H9 (cell line): ENCODE results near the gene DEPDC5. TPM values are rescaled to one million over a fixed set of nuclear protein-coding genes. Genes with fewer than 3 reads are reported as not detected.

Experiments used
- DNase-seq: peaks from one replicate; pipeline ENCODE4 v3.0.0-alpha.2; 2017
- H2AFZ ChIP-seq: one replicate; pipeline ENCODE4 v1.6.1; 2013; ENCODE audit warnings: mild to moderate bottlenecking, low read length, control low read depth, moderate library complexity
- H2AK5ac ChIP-seq: 2 replicates; pipeline ENCODE4 v1.6.1; 2013; ENCODE audit warnings: low read length, control low read depth, mixed read lengths; ENCODE audit not compliant: insufficient read length
- H2BK120ac ChIP-seq: one replicate; pipeline ENCODE4 v1.6.1; 2013; ENCODE audit warnings: low read depth, mild to moderate bottlenecking, low read length, control low read depth, inconsistent platforms; ENCODE audit not compliant: poor library complexity, severe bottlenecking
- H2BK12ac ChIP-seq: 2 replicates; pipeline ENCODE4 v1.6.1; 2013; ENCODE audit warnings: low read length, control low read depth, mixed read lengths, low read depth; ENCODE audit not compliant: insufficient read length
- H2BK15ac ChIP-seq: 2 replicates; pipeline ENCODE4 v1.6.1; 2013; ENCODE audit warnings: low read depth, low read length, control low read depth
- H2BK20ac ChIP-seq: one replicate; pipeline ENCODE4 v1.6.1; 2013; ENCODE audit warnings: low read depth, mild to moderate bottlenecking, low read length, control low read depth, inconsistent platforms; ENCODE audit not compliant: poor library complexity, severe bottlenecking
- H2BK5ac ChIP-seq: 2 replicates; pipeline ENCODE4 v1.6.1; 2013; ENCODE audit warnings: low read length, control low read depth, mixed read lengths; ENCODE audit not compliant: insufficient read length
- H3K14ac ChIP-seq: 2 replicates; pipeline ENCODE4 v1.6.1; 2013; ENCODE audit warnings: low read length, control low read depth; ENCODE audit not compliant: insufficient read depth
- H3K18ac ChIP-seq: 2 replicates; pipeline ENCODE4 v1.6.1; 2013; ENCODE audit warnings: low read depth, mild to moderate bottlenecking, mixed read lengths, low read length, control low read depth; ENCODE audit not compliant: insufficient read length
- H3K23ac ChIP-seq: 2 replicates; pipeline ENCODE4 v1.6.1; 2013; ENCODE audit warnings: low read length, control low read depth, mixed read lengths, low read depth; ENCODE audit not compliant: insufficient read length
- H3K23me2 ChIP-seq: 2 replicates; pipeline ENCODE4 v1.6.1; 2013; ENCODE audit warnings: low read depth, mild to moderate bottlenecking, mixed read lengths, low read length, control low read depth; ENCODE audit not compliant: insufficient read length, poor library complexity, severe bottlenecking
- H3K27ac ChIP-seq: 2 replicates; pipeline ENCODE4 v1.5.1; 2013; ENCODE audit warnings: low read length, control low read depth, mixed read lengths, low read depth; ENCODE audit not compliant: insufficient read length
- H3K27me3 ChIP-seq: 2 replicates; pipeline ENCODE4 v1.6.1; 2013; ENCODE audit warnings: low read length, control low read depth, inconsistent platforms; ENCODE audit not compliant: insufficient read depth
- H3K4ac ChIP-seq: 2 replicates; pipeline ENCODE4 v1.6.1; 2013; ENCODE audit warnings: low read depth, mild to moderate bottlenecking, control low read depth, inconsistent platforms, low read length, moderate library complexity
- H3K4me1 ChIP-seq: 2 replicates; pipeline ENCODE4 v1.6.1; 2013; ENCODE audit warnings: low read length, control low read depth, inconsistent platforms; ENCODE audit not compliant: insufficient read depth
- H3K4me2 ChIP-seq: 2 replicates; pipeline ENCODE4 v1.6.1; 2013; ENCODE audit warnings: low read length, control low read depth, mixed read lengths; ENCODE audit not compliant: insufficient read length, insufficient read depth
- H3K56ac ChIP-seq: 2 replicates; pipeline ENCODE4 v1.6.1; 2013; ENCODE audit warnings: low read depth, mild to moderate bottlenecking, mixed read lengths, low read length, control low read depth; ENCODE audit not compliant: insufficient read length
- H3K79me1 ChIP-seq: 2 replicates; pipeline ENCODE4 v1.6.1; 2013; ENCODE audit warnings: low read depth, mild to moderate bottlenecking, moderate library complexity, low read length, control low read depth, inconsistent platforms; ENCODE audit not compliant: insufficient read depth, poor library complexity, severe bottlenecking
- H3K79me2 ChIP-seq: 2 replicates; pipeline ENCODE4 v1.6.1; 2013; ENCODE audit warnings: low read length, control low read depth, inconsistent platforms; ENCODE audit not compliant: insufficient read depth
- H3K9ac ChIP-seq: 2 replicates; pipeline ENCODE4 v1.6.1; 2013; ENCODE audit warnings: low read length, control low read depth, mixed read lengths; ENCODE audit not compliant: insufficient read length; ENCODE audit errors: extremely low read depth
- H3K9me3 ChIP-seq: one replicate; pipeline ENCODE4 v1.6.1; 2013; ENCODE audit warnings: low read depth, low read length, inconsistent platforms; ENCODE audit not compliant: control insufficient read depth
- H3T11ph ChIP-seq: one replicate; pipeline ENCODE4 v1.6.1; 2013; ENCODE audit warnings: mild to moderate bottlenecking, low read length, control low read depth, inconsistent platforms
- H4K20me1 ChIP-seq: one replicate; pipeline ENCODE4 v1.6.1; 2013; ENCODE audit not compliant: control insufficient read depth, insufficient read length, insufficient read depth
- H4K5ac ChIP-seq: 2 replicates; pipeline ENCODE4 v1.6.1; 2013; ENCODE audit warnings: low read depth, mild to moderate bottlenecking, mixed read lengths, low read length, control low read depth; ENCODE audit not compliant: insufficient read length
- H4K8ac ChIP-seq: replicated peaks from 2 replicates; pipeline ENCODE4 v1.6.1; 2013; ENCODE audit warnings: low read length, control low read depth, mixed read lengths, low read depth; ENCODE audit not compliant: insufficient read length
- H4K91ac ChIP-seq: 2 replicates; pipeline ENCODE4 v1.6.1; 2013; ENCODE audit warnings: low read depth, mild to moderate bottlenecking, moderate library complexity, mixed read lengths, low read length, control low read depth; ENCODE audit not compliant: insufficient read length
- H3K27ac Mint-ChIP-seq, 3 experiments: 2 replicates in 2 of 3; 3 replicates in 1 of 3; pipeline ENCODE4 v1.8.0; 2020 to 2021; ENCODE audit warnings: mixed read lengths in 3 of 3, mild to moderate bottlenecking in 1 of 3, moderate library complexity in 1 of 3
- H3K27me3 Mint-ChIP-seq: 2 replicates; pipeline ENCODE4 v1.8.0; 2021; ENCODE audit warnings: low read depth, mild to moderate bottlenecking, moderate library complexity, mixed read lengths
- H3K36me3 Mint-ChIP-seq, 3 experiments: 2 replicates in 2 of 3; 3 replicates in 1 of 3; pipeline ENCODE4 v1.8.0; 2020 to 2021; ENCODE audit warnings: low read depth in 3 of 3, mixed read lengths in 3 of 3; ENCODE audit not compliant: insufficient read depth in 1 of 3
- H3K4me1 Mint-ChIP-seq, 2 experiments: 2 replicates each; pipeline ENCODE4 v1.8.0; 2020; ENCODE audit warnings: mixed read lengths in 2 of 2
- H3K4me3 Mint-ChIP-seq, 2 experiments: 2 replicates in 1 of 2; 3 replicates in 1 of 2; pipeline ENCODE4 v1.8.0; 2020 to 2021; ENCODE audit warnings: mild to moderate bottlenecking in 2 of 2, mixed read lengths in 2 of 2, moderate library complexity in 1 of 2
- H3K9me3 Mint-ChIP-seq, 2 experiments: 2 replicates in 1 of 2; 3 replicates in 1 of 2; pipeline ENCODE4 v1.8.0; 2020; ENCODE audit warnings: mild to moderate bottlenecking in 2 of 2, mixed read lengths in 2 of 2, moderate library complexity in 1 of 2
- WGBS: extraction: QIAGEN DNeasy Blood & Tissue Kit; methylation state at CpG from one replicate; pipeline ENCODE4 v1.1.7; 2013; ENCODE audit warnings: missing lambda C conversion rate, low lambda C conversion rate, mixed read lengths; ENCODE audit not compliant: insufficient read length; ENCODE audit errors: extremely low coverage; 5-methylcytosine and 5-hydroxymethylcytosine counted together
- total RNA-seq: library from RNA; stranded (reverse); gene quantifications from 2 replicates; pipeline ENCODE4 v1.2.1, GENCODE V29; 2021
- TF ChIP-seq, protein P1 (sequence below): fragments of 200-600 bp; sonication (generic); conservative IDR thresholded peaks from 3 replicates; pipeline ENCODE4 v1.8.0; 2021; ENCODE audit warnings: antibody characterized with exemption, mild to moderate bottlenecking

DEPDC5 gene
- total RNA-seq, 1 experiment from 2014 or later: 29.2 TPM

DNA sequence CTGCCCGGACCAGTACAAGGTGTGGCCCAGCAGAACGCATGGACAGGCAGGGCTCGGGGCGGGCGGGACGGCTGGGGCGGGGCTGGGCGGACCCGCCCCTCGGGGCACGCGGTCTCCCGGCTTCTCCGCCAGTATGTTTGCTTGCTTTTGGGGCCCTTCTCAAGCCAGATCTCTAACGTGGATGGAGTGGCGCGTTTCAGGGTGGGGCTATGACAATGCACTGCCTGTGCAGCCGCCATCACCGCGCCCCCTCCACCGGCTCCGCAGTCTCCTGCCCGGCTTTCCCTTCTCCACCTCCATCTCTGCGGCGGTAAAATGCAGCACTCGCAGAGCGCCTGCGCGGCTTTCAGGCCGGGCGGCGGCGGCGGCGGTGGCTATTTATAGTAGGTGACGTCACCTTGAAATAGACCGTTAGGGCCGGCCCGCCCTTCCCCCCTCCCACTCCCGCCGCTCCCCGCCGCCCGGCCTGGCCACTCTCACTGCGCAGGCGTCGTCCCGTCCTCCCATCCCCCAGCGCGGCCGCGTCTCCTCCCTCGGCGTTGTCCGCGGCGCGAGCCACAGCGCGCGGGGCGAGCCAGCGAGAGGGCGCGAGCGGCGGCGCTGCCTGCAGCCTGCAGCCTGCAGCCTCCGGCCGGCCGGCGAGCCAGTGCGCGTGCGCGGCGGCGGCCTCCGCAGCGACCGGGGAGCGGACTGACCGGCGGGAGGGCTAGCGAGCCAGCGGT, 190.3 kb downstream of the DEPDC5 start, which contains the start of gene YWHAH:
Gene YWHAH, plus strand, starts transcription at position 558 of the 722 bp plus-strand sequence. CDS start 199 bp downstream, outside the sequence.
- DNase-seq: peak; percentile 94
- Histone ChIP-seq H3K79me1 (peaks cover 3% of the 10 kb centered on the region), H3K4ac (peak within 1 kb of the TSS; percentile 57; the same call in 1 of the 2 replicates), H3K79me2 (peaks cover 32% of the 10 kb centered on the region; the same call in 1 of the 2 replicates), H4K91ac (no peak within 1 kb of the TSS), H3K56ac (no peak within 1 kb of the TSS), H4K8ac (no peak within 1 kb of the TSS), H2BK15ac (no peak within 1 kb of the TSS), H2AFZ (no peak within 1 kb of the TSS), H3K4me1 (no peaks in the 10 kb centered on the region; the same call in 1 of the 2 replicates), H3K23ac (no peak within 1 kb of the TSS), H2BK120ac (peak within 1 kb of the TSS; percentile 52), H3K9me3 (no peaks in the 10 kb centered on the region), H2BK20ac (no peak within 1 kb of the TSS), H3K18ac (peak within 1 kb of the TSS; percentile 99), H4K5ac (peak within 1 kb of the TSS; percentile 65), H3K9ac (peak within 1 kb of the TSS; percentile 92), H3T11ph (no peak within 1 kb of the TSS), H2AK5ac (no peak within 1 kb of the TSS), H3K4me2 (peak within 1 kb of the TSS; percentile 93), H2BK12ac (peak within 1 kb of the TSS; percentile 75), H3K14ac (peak within 1 kb of the TSS; percentile 99), H4K20me1 (no peaks in the 10 kb centered on the region), H3K23me2 (peaks cover 14% of the 10 kb centered on the region), H3K27ac (peak within 1 kb of the TSS; percentile 10), H2BK5ac (peak within 1 kb of the TSS; percentile 67), H3K27me3 (no peaks in the 10 kb centered on the region)
- Mint-ChIP-seq H3K4me3 (peak within 1 kb of the TSS in 1 of 2 experiments; percentile 84; a peak in 3 of 5 replicates), H3K27me3 (peaks cover 12% of the 10 kb centered on the region), H3K36me3 (peaks cover 14 to 19% (median 16%) of the 10 kb centered on the region in 3 experiments; a peak in 6 of 7 replicates), H3K4me1 (peaks cover 11 to 12% of the 10 kb centered on the region in 2 experiments), H3K27ac (peak within 1 kb of the TSS; percentile 92 to 97 (median 95); a peak in 5 of 7 replicates), H3K9me3 (no peaks in the 10 kb centered on the region)
- WGBS: no CpG with 5 or more reads among the region's 86 CpGs
- TF ChIP-seq, protein P1, sequence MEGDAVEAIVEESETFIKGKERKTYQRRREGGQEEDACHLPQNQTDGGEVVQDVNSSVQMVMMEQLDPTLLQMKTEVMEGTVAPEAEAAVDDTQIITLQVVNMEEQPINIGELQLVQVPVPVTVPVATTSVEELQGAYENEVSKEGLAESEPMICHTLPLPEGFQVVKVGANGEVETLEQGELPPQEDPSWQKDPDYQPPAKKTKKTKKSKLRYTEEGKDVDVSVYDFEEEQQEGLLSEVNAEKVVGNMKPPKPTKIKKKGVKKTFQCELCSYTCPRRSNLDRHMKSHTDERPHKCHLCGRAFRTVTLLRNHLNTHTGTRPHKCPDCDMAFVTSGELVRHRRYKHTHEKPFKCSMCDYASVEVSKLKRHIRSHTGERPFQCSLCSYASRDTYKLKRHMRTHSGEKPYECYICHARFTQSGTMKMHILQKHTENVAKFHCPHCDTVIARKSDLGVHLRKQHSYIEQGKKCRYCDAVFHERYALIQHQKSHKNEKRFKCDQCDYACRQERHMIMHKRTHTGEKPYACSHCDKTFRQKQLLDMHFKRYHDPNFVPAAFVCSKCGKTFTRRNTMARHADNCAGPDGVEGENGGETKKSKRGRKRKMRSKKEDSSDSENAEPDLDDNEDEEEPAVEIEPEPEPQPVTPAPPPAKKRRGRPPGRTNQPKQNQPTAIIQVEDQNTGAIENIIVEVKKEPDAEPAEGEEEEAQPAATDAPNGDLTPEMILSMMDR: no peak
